Epithelial cell of esophagus (primary cell): ENCODE measurements around the gene GPR84.

ENCODE experiments used
- DNase-seq: peaks from one replicate; pipeline ENCODE4 v3.0.0; 2010; ENCODE audit warnings: low read depth
- H3K4me3 ChIP-seq: 2 replicates; pipeline ENCODE4 v1.5.1; 2011; ENCODE audit warnings: mild to moderate bottlenecking, low read length, control low read depth
- TF ChIP-seq, protein P1 (sequence below): IDR thresholded peaks from 2 replicates; pipeline ENCODE4 v1.5.1; 2011; ENCODE audit warnings: low read depth, mild to moderate bottlenecking, low read length, control low read depth, inconsistent platforms; ENCODE audit not compliant: insufficient read depth; ENCODE audit errors: missing control alignments

GPR84 gene

DNA sequence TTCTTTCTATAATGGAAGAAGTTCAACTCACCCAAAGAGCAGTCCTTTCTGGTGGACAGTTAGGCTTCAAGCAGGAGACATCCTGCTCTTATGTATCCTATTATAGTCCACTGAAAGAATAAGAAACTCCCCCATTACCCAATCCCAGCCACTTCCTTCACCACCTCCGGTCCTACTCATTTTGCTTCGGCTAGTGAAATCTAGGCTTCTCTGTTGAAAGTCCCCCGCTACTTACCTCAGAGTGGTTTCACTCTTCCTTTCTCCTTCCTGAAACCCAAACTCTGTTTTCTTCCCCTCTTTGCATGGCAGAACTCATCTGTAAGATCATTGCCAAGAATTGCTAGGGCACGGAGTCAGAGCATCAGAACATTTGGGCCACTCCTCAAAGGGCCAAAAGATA is at the start of gene GPR84:
TSS of gene GPR84 (minus strand) at position 74 of the 400 bp plus-strand sequence. CDS start 635 bp downstream, outside the sequence.
- no peak within 1 kb of the TSS for H3K4me3 ChIP-seq
- DNase-seq: no peak

DNA sequence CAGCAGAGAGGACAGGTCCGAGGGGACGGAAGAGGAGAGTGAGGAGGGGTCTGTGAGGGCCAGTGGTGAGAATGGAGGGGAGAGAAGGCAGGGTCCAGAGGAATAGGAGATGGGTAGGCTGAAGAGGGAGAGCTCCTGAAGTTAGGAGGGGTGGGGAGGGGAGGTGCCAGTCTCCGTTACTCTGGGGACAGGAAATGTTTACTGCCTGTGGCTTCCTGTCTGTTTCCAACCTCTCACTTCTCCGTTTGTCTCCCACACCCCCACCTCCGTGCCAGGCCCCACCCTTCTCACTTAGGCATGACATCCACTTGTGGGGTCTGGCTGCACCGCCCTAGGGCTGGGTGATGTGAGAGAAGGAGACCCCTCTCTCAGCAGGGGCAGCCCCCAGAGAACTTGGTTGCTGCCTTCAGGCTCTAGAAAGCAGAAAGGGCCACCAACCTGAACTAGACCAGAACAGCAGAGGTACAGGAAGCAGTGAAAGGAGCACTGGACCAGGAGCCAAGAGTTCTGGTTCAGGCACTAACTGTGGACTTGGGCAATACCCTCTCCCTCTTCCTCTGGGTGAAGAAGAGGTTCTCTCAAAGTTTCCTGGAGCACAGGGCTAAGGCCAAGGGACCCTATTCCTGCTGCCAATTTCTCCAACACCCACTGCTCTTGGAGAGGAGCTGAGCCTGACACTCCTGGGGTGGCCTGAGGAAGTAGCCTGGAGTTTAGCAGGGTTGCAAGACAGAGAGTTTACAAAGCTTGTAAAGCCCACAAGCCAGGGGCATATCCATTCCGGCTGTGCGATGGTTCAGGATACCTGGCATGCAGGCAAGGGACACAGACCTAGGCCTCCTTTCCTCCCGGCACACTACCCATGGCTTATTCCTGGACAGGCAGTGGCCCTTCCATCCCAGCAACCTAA is 49.3 kb upstream of the GPR84 start:
- TF ChIP-seq, protein P1, sequence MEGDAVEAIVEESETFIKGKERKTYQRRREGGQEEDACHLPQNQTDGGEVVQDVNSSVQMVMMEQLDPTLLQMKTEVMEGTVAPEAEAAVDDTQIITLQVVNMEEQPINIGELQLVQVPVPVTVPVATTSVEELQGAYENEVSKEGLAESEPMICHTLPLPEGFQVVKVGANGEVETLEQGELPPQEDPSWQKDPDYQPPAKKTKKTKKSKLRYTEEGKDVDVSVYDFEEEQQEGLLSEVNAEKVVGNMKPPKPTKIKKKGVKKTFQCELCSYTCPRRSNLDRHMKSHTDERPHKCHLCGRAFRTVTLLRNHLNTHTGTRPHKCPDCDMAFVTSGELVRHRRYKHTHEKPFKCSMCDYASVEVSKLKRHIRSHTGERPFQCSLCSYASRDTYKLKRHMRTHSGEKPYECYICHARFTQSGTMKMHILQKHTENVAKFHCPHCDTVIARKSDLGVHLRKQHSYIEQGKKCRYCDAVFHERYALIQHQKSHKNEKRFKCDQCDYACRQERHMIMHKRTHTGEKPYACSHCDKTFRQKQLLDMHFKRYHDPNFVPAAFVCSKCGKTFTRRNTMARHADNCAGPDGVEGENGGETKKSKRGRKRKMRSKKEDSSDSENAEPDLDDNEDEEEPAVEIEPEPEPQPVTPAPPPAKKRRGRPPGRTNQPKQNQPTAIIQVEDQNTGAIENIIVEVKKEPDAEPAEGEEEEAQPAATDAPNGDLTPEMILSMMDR: no peak
- no peak for DNase-seq
- H3K4me3 ChIP-seq: no peak overlapping the region

More for the DNA sequence above, at the start of gene GPR84:
- TF ChIP-seq, protein P1: no peak

GRCh38 chr12:54412786-54413185 is 48.5 kb upstream of the GPR84 start:
- no peak overlapping the region for H3K4me3 ChIP-seq
- DNase-seq: no peak
- TF ChIP-seq, protein P1: no peak

DNA sequence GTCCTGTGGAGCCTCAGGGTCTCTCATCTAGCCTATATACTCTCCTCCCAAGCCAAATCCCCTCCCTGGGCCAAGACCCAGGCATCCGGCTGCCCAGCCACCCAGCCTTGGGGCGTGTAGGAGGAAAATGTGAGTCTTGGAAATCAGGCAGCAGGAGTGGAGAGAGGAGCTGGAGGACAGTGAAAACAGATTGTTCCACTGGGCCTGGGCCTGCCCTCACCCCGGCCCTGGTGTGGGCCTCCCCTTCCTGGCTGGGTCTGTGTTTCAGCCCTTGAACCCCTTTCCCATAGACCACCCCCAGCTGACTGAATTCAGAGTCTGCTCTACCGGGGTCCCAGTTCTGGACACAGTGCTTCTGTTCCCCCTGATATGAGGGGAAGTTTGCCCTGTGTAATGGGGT is 48.1 kb upstream of the GPR84 start:
- H3K4me3 ChIP-seq: no peak overlapping the region
- DNase-seq: no peak
- TF ChIP-seq, protein P1: no peak

DNA sequence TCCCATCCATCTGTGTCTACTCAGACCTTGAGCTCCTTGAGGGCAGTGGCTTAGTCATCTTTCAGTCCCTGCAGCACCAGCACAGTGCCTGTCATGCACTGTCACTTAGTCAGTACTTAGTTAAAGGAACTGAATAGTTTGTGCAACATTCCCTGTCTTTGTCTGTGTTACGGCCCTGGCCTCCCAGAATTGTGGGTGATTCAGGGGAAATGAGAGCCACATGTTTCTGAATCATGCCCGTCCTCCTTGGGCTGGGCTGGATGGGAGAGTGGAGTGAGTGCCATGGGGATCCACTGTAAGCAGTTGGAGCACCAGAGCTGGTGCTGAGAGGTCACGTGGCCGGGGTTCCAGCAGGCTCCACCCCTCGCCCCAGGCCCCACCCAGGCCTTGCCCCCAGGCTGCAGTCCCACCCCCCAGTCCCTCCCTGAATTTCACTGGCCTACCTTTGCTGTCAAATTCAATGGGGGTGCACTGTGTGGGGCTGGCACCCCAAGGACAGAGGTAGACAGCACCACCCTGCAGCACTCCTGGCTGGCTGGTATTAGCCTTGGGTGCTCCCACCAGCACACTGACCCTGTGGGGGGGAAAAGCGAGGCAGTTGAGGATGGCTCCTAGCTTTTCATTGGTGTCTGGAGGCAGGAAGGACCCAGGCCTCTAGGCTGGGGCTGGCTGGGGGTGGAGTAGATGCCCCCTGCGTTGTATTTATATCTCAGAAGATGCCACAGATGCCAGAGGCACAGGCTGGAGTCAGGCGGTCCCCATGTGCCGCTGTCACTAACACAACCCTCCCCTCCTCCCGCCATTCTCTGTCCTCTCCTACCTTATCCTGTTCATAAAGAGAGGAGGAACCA is 47.3 kb upstream of the GPR84 start:
- H3K4me3 ChIP-seq: no peak overlapping the region
- TF ChIP-seq, protein P1: no peak
- DNase-seq: peak; percentile 99

GRCh38 chr12:54409267-54409666 is 45.0 kb upstream of the GPR84 start:
- no peak overlapping the region for H3K4me3 ChIP-seq
- TF ChIP-seq, protein P1: no peak
- no peak for DNase-seq
